K562 (cell line): Measurements from ENCODE around the gene PEBP1. TPM values are rescaled to one million over a fixed set of nuclear protein-coding genes. Genes with fewer than 3 reads are reported as not detected.

ENCODE experiments used
- EGR1 ChIP-seq: fragments of 450-650 bp; conservative IDR thresholded peaks from 2 replicates; pipeline ENCODE4 v1.6.1; 2017; ENCODE audit warnings: mild to moderate bottlenecking
- HBP1 ChIP-seq: fragments of 450-650 bp; formaldehyde crosslinking; IDR thresholded peaks from 2 replicates; pipeline ENCODE4 v1.4.0; 2022; ENCODE audit warnings: missing genetic modification characterization
- ID3 ChIP-seq, 2 experiments: fragments of 250-450 bp in 1 of 2; fragments of 450-650 bp in 1 of 2; sonication (Bioruptor Pico) in 1 of 2; IDR thresholded peaks; 2 replicates each; pipeline versions ENCODE4 v1.6.1 to v1.8.0; 2016 to 2021; ENCODE audit warnings: mild to moderate bottlenecking in 2 of 2, moderate library complexity in 2 of 2, missing compliant biosample characterization in 1 of 2, missing genetic modification characterization in 1 of 2
- LCOR ChIP-seq: sonication (generic); formaldehyde crosslinking; IDR thresholded peaks from 2 replicates; pipeline ENCODE4 v1.8.0; 2022; ENCODE audit warnings: mild to moderate bottlenecking, missing genetic modification reagents
- MYC ChIP-seq, 2 experiments: fragments of 250-450 bp in 1 of 2; sonication (Bioruptor Pico) in 1 of 2; IDR thresholded peaks; 2 replicates each; pipeline versions ENCODE4 v1.5.1 to v1.6.1; 2012 to 2021; ENCODE audit warnings: low read depth in 2 of 2, borderline replicate concordance in 1 of 2, improper control_type of control experiment in 1 of 2, low read length in 1 of 2, mild to moderate bottlenecking in 1 of 2, moderate library complexity in 1 of 2
- RBM15 ChIP-seq: fragments of 200-400 bp; formaldehyde crosslinking; IDR thresholded peaks from 2 replicates; pipeline ENCODE4 v1.6.1; 2018; ENCODE audit warnings: mild to moderate bottlenecking, low read length, moderate library complexity; ENCODE audit not compliant: insufficient read depth
- ZBTB11 ChIP-seq, 3 experiments: fragments of 200-800 bp in 1 of 3; fragments of 250-450 bp in 1 of 3; fragments of 450-650 bp in 1 of 3; sonication (Bioruptor Pico) in 1 of 3; sonication (Bioruptor generic) in 1 of 3; formaldehyde crosslinking in 1 of 3; IDR thresholded peaks; 2 replicates each; pipeline versions ENCODE4 v1.6.1 to v1.8.0; 2016 to 2022; ENCODE audit warnings: mild to moderate bottlenecking in 2 of 3, missing genetic modification characterization in 2 of 3, missing compliant biosample characterization in 1 of 3, moderate library complexity in 1 of 3
- polyA plus RNA-seq, 8 experiments: library from polyadenylated mRNA; depleted of rRNA in 4 of 8; stranded (reverse) in 5 of 8; unstranded in 3 of 8; fragments of >200 nt; fragmentation: Nextera tagmentation in 2 of 8; fragmentation: Illumina TruSeq in 1 of 8; extraction: Ambion mirVana in 2 of 8; extraction: Trizol in 1 of 8; gene quantifications; 2 replicates each; pipeline versions ENCODE4 v1.2.1 to v1.2.3, GENCODE V29; 2011 to 2014; ENCODE audit warnings: inconsistent platforms in 1 of 8, missing spikeins in 1 of 8
- total RNA-seq, 7 experiments: library from RNA; depleted of rRNA in 6 of 7; stranded (reverse); fragments of >200 nt in 6 of 7; fragmentation: Illumina TruSeq in 2 of 7; extraction: Trizol in 2 of 7; gene quantifications; 2 replicates each; pipeline versions ENCODE4 v1.2.1 to v1.2.3, GENCODE V29; 2011 to 2021; ENCODE audit warnings: low replicate concordance in 1 of 7

PEBP1 gene
- total and polyA plus RNA-seq, 9 of the 15 experiments (the other 6 are each of a cell fraction or from before 2014, with no cell fraction given), result 77.3 to 207 (median 153) TPM

GRCh38 chr12:118135788-118136558 lies at the start of gene PEBP1 (continued):
- no peak for TF ChIP-seq ID3 (CRISPR knock-in tag; IDR thresholded peaks at IDR 0.05)
- TF ChIP-seq ID3 (tag; IDR thresholded peaks at IDR 0.05), result peak; percentile 43; the same call in 1 of the 2 replicates
- TF ChIP-seq ZBTB11 (CRISPR knock-in tag; IDR thresholded peaks at IDR 0.05), result no peak
- TF ChIP-seq RBM15, result no peak
- peak; percentile 83 for TF ChIP-seq LCOR (CRISPR knock-in tag)
- no peak for TF ChIP-seq HBP1 (CRISPR knock-in tag)
- TF ChIP-seq MYC (IDR thresholded peaks at IDR 0.05; ENCODE audit: low read depth, low read length), result peak; percentile 91
- no peak for TF ChIP-seq MYC (CRISPR knock-in tag; IDR thresholded peaks at IDR 0.05; ENCODE audit: borderline replicate concordance, low read depth)
- 0 out of 2 replicates have a peak, but pooled peaks have one; percentile 36 for TF ChIP-seq EGR1
